ENCODE data around the gene CBARP. TPM values are rescaled to one million over a fixed set of nuclear protein-coding genes. Genes with fewer than 3 reads are reported as not detected.

CBARP gene
- total and polyA plus RNA-seq, 2 of the 13 experiments (the other 11 are each of a cell fraction or from before 2014, with no cell fraction given) = 1.2 to 1.4 TPM

DNA sequence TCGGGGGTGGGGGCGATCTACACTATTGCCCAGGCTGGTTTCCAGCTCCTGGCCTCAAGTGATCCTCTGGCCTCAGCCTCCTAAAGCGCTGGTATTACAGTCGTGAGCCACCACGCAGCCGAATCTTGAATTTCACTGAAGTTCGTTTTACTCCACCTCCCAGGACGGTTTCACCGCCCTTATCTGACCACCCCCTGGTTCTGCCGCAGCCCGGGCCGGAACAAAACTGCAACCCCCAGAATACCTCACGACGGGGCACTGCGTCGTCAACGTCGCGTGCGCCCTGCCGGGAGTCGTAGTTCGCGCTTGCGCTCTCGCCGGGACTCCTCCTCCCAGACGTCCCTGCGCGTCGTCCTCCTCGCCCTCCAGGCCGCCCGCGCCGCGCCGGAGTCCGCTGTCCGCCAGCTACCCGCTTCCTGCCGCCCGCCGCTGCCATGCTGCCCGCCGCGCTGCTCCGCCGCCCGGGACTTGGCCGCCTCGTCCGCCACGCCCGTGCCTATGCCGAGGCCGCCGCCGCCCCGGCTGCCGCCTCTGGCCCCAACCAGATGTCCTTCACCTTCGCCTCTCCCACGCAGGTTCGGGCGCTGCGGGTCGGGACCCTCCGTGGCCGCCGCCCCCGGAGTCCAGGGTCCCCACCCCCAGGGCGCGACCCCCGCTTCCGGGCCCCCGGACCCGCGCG lies 3.8 kb upstream of the CBARP start, which contains the start of gene ATP5F1D (continued):
- TF ChIP-seq ARID4A (CRISPR knock-in tag; IDR thresholded peaks at IDR 0.05; ENCODE audit: borderline replicate concordance) (peak; percentile 92), CBFB (CRISPR knock-in tag; IDR thresholded peaks at IDR 0.05) (0 out of 2 replicates have a peak, but pooled peaks have one; percentile 37), GABPB1 (CRISPR knock-in tag; IDR thresholded peaks at IDR 0.05) (peak; percentile 92), ATF1 (CRISPR knock-in tag; IDR thresholded peaks at IDR 0.05) (peak; percentile 89), POLR2A (IDR thresholded peaks at IDR 0.05; ENCODE audit: insufficient read depth in 1 of 2, low read depth in 2 of 2, low read length in 2 of 2) (peak in 1 of 2 experiments; percentile 46; a peak in 1 of 4 replicates), ZNF556 (CRISPR knock-in tag; IDR thresholded peaks at IDR 0.05; ENCODE audit: borderline replicate concordance) (peak; percentile 18; the same call in 1 of the 2 replicates), HNF4G (IDR thresholded peaks at IDR 0.05; ENCODE audit: borderline replicate concordance, low read depth, low read length) (no peak), HNF4G (CRISPR knock-in tag; IDR thresholded peaks at IDR 0.05; ENCODE audit: borderline replicate concordance, low read depth) (0 out of 2 replicates have a peak, but pooled peaks have one; percentile 38), ZSCAN21 (CRISPR knock-in tag; IDR thresholded peaks at IDR 0.05; ENCODE audit: borderline replicate concordance) (peak; percentile 77; the same call in 1 of the 2 replicates), NFRKB (IDR thresholded peaks at IDR 0.05) (no peak), YEATS2 (CRISPR knock-in tag; IDR thresholded peaks at IDR 0.05; ENCODE audit: borderline replicate concordance) (peak; percentile 60; the same call in 1 of the 2 replicates), SRY (CRISPR knock-in tag; IDR thresholded peaks at IDR 0.05) (no peak; the same call in 1 of the 2 replicates), ZNF251 (CRISPR knock-in tag; IDR thresholded peaks at IDR 0.05) (no peak), FOXA3 (CRISPR knock-in tag; IDR thresholded peaks at IDR 0.05) (peak; percentile 39), PRDM15 (CRISPR knock-in tag; IDR thresholded peaks at IDR 0.05) (peak; percentile 50; the same call in 1 of the 2 replicates), PHF21A (CRISPR knock-in tag; IDR thresholded peaks at IDR 0.05) (peak; percentile 62; the same call in 1 of the 2 replicates), POLR2G (IDR thresholded peaks at IDR 0.05; ENCODE audit: low read depth, low read length) (peak; percentile 76), RFXAP (CRISPR knock-in tag; IDR thresholded peaks at IDR 0.05; ENCODE audit: borderline replicate concordance) (no peak)
- TF ChIP-seq, protein P1, sequence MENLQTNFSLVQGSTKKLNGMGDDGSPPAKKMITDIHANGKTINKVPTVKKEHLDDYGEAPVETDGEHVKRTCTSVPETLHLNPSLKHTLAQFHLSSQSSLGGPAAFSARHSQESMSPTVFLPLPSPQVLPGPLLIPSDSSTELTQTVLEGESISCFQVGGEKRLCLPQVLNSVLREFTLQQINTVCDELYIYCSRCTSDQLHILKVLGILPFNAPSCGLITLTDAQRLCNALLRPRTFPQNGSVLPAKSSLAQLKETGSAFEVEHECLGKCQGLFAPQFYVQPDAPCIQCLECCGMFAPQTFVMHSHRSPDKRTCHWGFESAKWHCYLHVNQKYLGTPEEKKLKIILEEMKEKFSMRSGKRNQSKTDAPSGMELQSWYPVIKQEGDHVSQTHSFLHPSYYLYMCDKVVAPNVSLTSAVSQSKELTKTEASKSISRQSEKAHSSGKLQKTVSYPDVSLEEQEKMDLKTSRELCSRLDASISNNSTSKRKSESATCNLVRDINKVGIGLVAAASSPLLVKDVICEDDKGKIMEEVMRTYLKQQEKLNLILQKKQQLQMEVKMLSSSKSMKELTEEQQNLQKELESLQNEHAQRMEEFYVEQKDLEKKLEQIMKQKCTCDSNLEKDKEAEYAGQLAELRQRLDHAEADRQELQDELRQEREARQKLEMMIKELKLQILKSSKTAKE (CRISPR knock-in tag; IDR thresholded peaks at IDR 0.05; ENCODE audit: borderline replicate concordance) = no peak
- TF ChIP-seq, protein P2, sequence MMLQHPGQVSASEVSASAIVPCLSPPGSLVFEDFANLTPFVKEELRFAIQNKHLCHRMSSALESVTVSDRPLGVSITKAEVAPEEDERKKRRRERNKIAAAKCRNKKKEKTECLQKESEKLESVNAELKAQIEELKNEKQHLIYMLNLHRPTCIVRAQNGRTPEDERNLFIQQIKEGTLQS (CRISPR knock-in tag; IDR thresholded peaks at IDR 0.05) = no peak
